ENCODE data around the gene OR2C3. TPM values are rescaled to one million over a fixed set of nuclear protein-coding genes. Genes with fewer than 3 reads are reported as not detected.

OR2C3 gene
- total and polyA plus RNA-seq, 2 of the 8 experiments (the other 6 are each of a cell fraction or from before 2014, with no cell fraction given) = not detected

DNA sequence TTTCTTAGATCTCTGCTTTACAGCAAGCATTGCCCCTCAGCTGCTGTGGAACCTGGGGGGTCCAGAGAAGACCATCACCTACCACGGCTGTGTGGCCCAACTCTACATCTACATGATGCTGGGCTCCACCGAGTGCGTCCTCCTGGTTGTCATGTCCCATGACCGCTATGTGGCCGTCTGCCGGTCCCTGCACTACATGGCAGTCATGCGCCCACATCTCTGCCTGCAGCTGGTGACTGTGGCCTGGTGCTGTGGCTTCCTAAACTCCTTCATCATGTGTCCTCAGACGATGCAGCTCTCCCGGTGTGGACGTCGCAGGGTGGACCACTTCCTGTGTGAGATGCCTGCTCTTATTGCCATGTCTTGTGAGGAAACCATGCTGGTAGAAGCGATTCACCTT is 44.9 kb downstream of the OR2C3 start:
- Histone ChIP-seq H4K20me1 (replicated peaks in 1 of 2; ENCODE audit: control insufficient read depth in 1 of 2, insufficient read depth in 2 of 2, low read length in 2 of 2) (no peaks in the 10 kb centered on the region), H2BK15ac (ENCODE audit: low read length) (no peak overlapping the region), H3K4me1 (replicated peaks in 1 of 4; ENCODE audit: control insufficient read depth in 3 of 4, insufficient read depth in 4 of 4, low read length in 3 of 4) (no peaks in the 10 kb centered on the region), H3K79me1 (ENCODE audit: low read depth, low read length) (no peaks in the 10 kb centered on the region), H4K8ac (ENCODE audit: extremely low read depth, insufficient read depth, low read length) (no peak overlapping the region; the same call in 1 of the 2 replicates), H3K79me2 (ENCODE audit: control insufficient read depth in 1 of 2, insufficient read depth in 2 of 2, low read length in 2 of 2) (no peaks in the 10 kb centered on the region), H2BK20ac (ENCODE audit: low read length) (no peak overlapping the region), H4K91ac (replicated peaks; ENCODE audit: insufficient read length, low read length) (no peak overlapping the region), H3K23me2 (ENCODE audit: low read depth, low read length) (no peaks in the 10 kb centered on the region), H2BK12ac (ENCODE audit: low read depth, low read length) (no peak overlapping the region), H3K9me3 (ENCODE audit: insufficient read depth in 2 of 2, low read depth in 1 of 2, low read length in 1 of 2) (no peaks in the 10 kb centered on the region), H2AFZ (ENCODE audit: low read length) (no peak overlapping the region), H3K4me3 (ENCODE audit: extremely low read depth in 1 of 4, insufficient read depth in 2 of 4, low read depth in 3 of 4, low read length in 4 of 4) (no peak overlapping the region), H2BK5ac (ENCODE audit: low read depth, low read length) (no peak overlapping the region), H2AK5ac (ENCODE audit: low read depth, low read length) (no peak overlapping the region), H3K27me3 (replicated peaks in 1 of 4; ENCODE audit: control insufficient read depth in 3 of 4, extremely low read depth in 1 of 4, insufficient read depth in 3 of 4, low read length in 3 of 4) (no peaks in the 10 kb centered on the region), H3K14ac (ENCODE audit: insufficient read length) (no peak overlapping the region), H3K9ac (replicated peaks in 1 of 4; ENCODE audit: extremely low read depth in 1 of 4, low read depth in 3 of 4, low read length in 3 of 4) (no peak overlapping the region), H3K23ac (ENCODE audit: insufficient read length) (no peak overlapping the region), H3K56ac (replicated peaks; ENCODE audit: insufficient read length, low read depth, low read length) (no peak overlapping the region), H3K36me3 (ENCODE audit: control insufficient read depth in 2 of 4, insufficient read depth in 4 of 4, low read length in 3 of 4) (no peaks in the 10 kb centered on the region), H2BK120ac (replicated peaks; ENCODE audit: low read depth, low read length) (no peak overlapping the region), H3K27ac (ENCODE audit: low read depth, low read length) (no peak overlapping the region), H3K4ac (replicated peaks; ENCODE audit: insufficient read length, low read depth, low read length) (peak overlapping the region; percentile 4), H4K5ac (ENCODE audit: insufficient read length, low read depth, low read length) (no peak overlapping the region), H3K4me2 (ENCODE audit: insufficient read depth in 1 of 2, low read depth in 2 of 2, low read length in 2 of 2) (no peak overlapping the region), H3K18ac (ENCODE audit: extremely low read depth, low read length) (no peak overlapping the region)
- WGBS, 2 experiments (ENCODE audit: extremely low coverage in 1 of 2, insufficient coverage in 1 of 2, insufficient read length in 1 of 2, insufficient replicate concordance in 2 of 2, low coverage in 1 of 2, low lambda C conversion rate in 2 of 2, missing lambda C conversion rate in 1 of 2) = 87% methylated on average over 12 of the region's 12 CpGs; no CpG with 5 or more reads in 1 of the 2 experiments
- POLR2A ChIA-PET (ENCODE audit: partially characterized antibody) = no interaction called here
- FAIRE-seq (no peak), DNase-seq (ENCODE audit: low read depth in 1 of 2, low spot score in 2 of 2) (no peak)
- CTCF ChIA-PET (ENCODE audit: partially characterized antibody) = interaction anchor here (1.4 to 1.5 kb wide), 2 partner anchors 26 to 119 kb away, joined by 3 to 6 read pairs; no protein-coding TSS in a partner anchor
- no peak for TF ChIP-seq JUN (IDR thresholded peaks at IDR 0.05; ENCODE audit: low read depth, low read length)
- TF ChIP-seq TAF1 (IDR thresholded peaks at IDR 0.05; ENCODE audit: low read depth, low read length) = no peak
- no peak for TF ChIP-seq EZH2 (IDR thresholded peaks at IDR 0.05; ENCODE audit: low read depth, low read length, severe bottlenecking)
- no peak for TF ChIP-seq GTF2F1 (IDR thresholded peaks at IDR 0.05; ENCODE audit: borderline replicate concordance, low read depth, low read length)
- no peak for TF ChIP-seq NANOG (IDR thresholded peaks at IDR 0.05; ENCODE audit: insufficient read depth, low read depth, low read length, poor library complexity, severe bottlenecking)
- no peak for TF ChIP-seq SP1 (IDR thresholded peaks at IDR 0.05; ENCODE audit: low read depth, low read length)
- TF ChIP-seq RXRA (IDR thresholded peaks at IDR 0.05; ENCODE audit: insufficient read depth, low read depth, low read length) = no peak
- no peak for TF ChIP-seq CBX8 (IDR thresholded peaks at IDR 0.05; ENCODE audit: borderline replicate concordance, low read depth, low read length)
- TF ChIP-seq SP2 (IDR thresholded peaks at IDR 0.05; ENCODE audit: low read length) = no peak
- TF ChIP-seq JUND (IDR thresholded peaks at IDR 0.05; ENCODE audit: low read length) = no peak
- no peak for TF ChIP-seq SIRT6 (IDR thresholded peaks at IDR 0.05; ENCODE audit: low read length)
- no peak for TF ChIP-seq RAD21 (IDR thresholded peaks at IDR 0.05 in 1 of 2, conservative IDR thresholded peaks at IDR 0.05 in 1 of 2; ENCODE audit: low read depth in 2 of 2, low read length in 2 of 2)
- no peak for TF ChIP-seq EP300 (IDR thresholded peaks at IDR 0.05; ENCODE audit: borderline replicate concordance in 1 of 2, low read depth in 2 of 2, low read length in 2 of 2)
- TF ChIP-seq CEBPB (IDR thresholded peaks at IDR 0.05; ENCODE audit: low read depth, low read length) = no peak

All from H1 (cell line).